ENCODE data around the gene GARIN1A.
A peak's percentile ranks its signal among the peaks of the same experiment; 100 is the strongest.

DNA sequence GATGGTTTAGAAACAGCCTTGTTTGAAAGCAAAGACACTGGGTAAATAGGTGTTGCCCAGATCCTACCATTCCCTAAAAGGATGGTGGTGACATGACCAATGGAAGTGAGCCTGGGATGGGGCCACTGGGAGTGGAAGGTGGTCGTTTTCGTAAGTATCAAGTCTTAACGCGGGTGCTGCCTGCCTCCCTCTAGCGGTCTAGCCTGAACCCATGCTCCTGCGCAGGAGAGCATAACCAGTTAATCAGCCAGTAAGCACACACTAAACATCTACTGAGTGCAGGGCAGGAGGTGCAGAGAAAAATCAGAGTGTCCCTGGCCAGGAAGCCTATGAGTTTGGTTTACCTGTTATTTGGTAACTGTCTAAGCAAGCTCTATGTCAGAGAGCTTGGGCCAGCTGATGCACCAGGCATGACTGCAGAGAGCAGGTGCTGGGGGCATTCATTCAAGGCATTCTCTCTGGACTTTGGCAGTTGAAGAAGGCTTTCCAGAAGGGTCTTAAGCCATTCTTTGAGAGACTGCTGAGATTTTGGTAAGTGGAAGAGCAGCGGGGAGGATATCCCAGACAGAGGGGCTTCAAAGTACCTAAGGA is 930 bp downstream of the GARIN1A start:
- TF ChIP-seq CEBPB (IDR thresholded peaks at IDR 0.05; ENCODE audit: low read depth, low read length) (no peak), RAD21 (IDR thresholded peaks at IDR 0.05; ENCODE audit: low read length) (peak; percentile 10; the same call in 1 of the 2 replicates), RFX5 (IDR thresholded peaks at IDR 0.05; ENCODE audit: low read depth, low read length) (no peak), POLR2A (IDR thresholded peaks at IDR 0.05; ENCODE audit: low read depth, low read length) (no peak), CTCF (conservative IDR thresholded peaks at IDR 0.05; ENCODE audit: low read depth, low read length) (peak; percentile 39), MAFK (IDR thresholded peaks at IDR 0.05; ENCODE audit: low read depth, low read length) (no peak), MXI1 (IDR thresholded peaks at IDR 0.05; ENCODE audit: borderline replicate concordance, low read depth, low read length) (no peak), FOS (IDR thresholded peaks at IDR 0.05; ENCODE audit: low read depth, low read length) (no peak), RCOR1 (IDR thresholded peaks at IDR 0.05; ENCODE audit: insufficient replicate concordance, low read length) (no peak), BHLHE40 (IDR thresholded peaks at IDR 0.05; ENCODE audit: low read depth, low read length) (no peak), SMC3 (IDR thresholded peaks at IDR 0.05; ENCODE audit: low read depth, low read length) (0 out of 2 replicates have a peak, but pooled peaks have one; percentile 13), NFE2L2 (IDR thresholded peaks at IDR 0.05; ENCODE audit: low read depth, low read length) (no peak), USF2 (IDR thresholded peaks at IDR 0.05; ENCODE audit: low read depth, low read length) (no peak)

Data from IMR-90 (cell line).